Caco-2 (cell line): Measurements from ENCODE around the gene MBNL2. TPM values are rescaled to one million over a fixed set of nuclear protein-coding genes. Genes with fewer than 3 reads are reported as not detected.

Experiments
- BruUV-seq: library from RNA; stranded (reverse); fragments of 400-500 nt; replicated peaks from 2 replicates; lab custom pipeline; 2021; lab: Mats Ljungman, UMichigan
- CTCF ChIA-PET: fragments of 300-600 bp; sonication (Branson Sonifier 250); formaldehyde crosslinking; loops from one replicate; lab custom pipeline; 2022; ENCODE audit warnings: antibody characterized with exemption; lab: Charles Lee
- POLR2A ChIA-PET: fragments of 300-600 bp; sonication (Branson Sonifier 250); formaldehyde crosslinking; loops from one replicate; lab custom pipeline; 2022; ENCODE audit warnings: antibody characterized with exemption; lab: Charles Lee
- DNase-seq, 2 experiments: peaks; one replicate each; pipeline versions ENCODE4 v3.0.0 to v3.0.0-alpha.2; 2020 to 2022
- H3K27me3 ChIP-seq: replicated peaks from 2 replicates; pipeline ENCODE4 v1.6.0; 2011; ENCODE audit warnings: low read length; ENCODE audit not compliant: control insufficient read depth, insufficient read depth
- H3K36me3 ChIP-seq: 2 replicates; pipeline ENCODE4 v1.5.1; 2011; ENCODE audit warnings: low read length; ENCODE audit not compliant: control insufficient read depth, insufficient read depth
- H3K4me1 ChIP-seq: fragments of 250-450 bp; sonication (Bioruptor Pico); 2 replicates; pipeline ENCODE4 v1.5.1; 2020; ENCODE audit warnings: mild to moderate bottlenecking
- H3K4me3 ChIP-seq: 2 replicates; pipeline ENCODE4 v1.5.1; 2011; ENCODE audit warnings: low read depth, mild to moderate bottlenecking, control low read depth, low read length
- H3K9me3 ChIP-seq: fragments of 250-450 bp; sonication (Bioruptor Pico); 2 replicates; pipeline ENCODE4 v1.5.1; 2020; ENCODE audit warnings: mild to moderate bottlenecking, moderate library complexity
- H3K27ac Mint-ChIP-seq: one replicate; pipeline ENCODE4 v1.8.0; 2022; ENCODE audit warnings: mixed read lengths; ENCODE audit not compliant: unreplicated experiment
- H3K27me3 Mint-ChIP-seq: one replicate; pipeline ENCODE4 v1.8.0; 2022; ENCODE audit warnings: mixed read lengths; ENCODE audit not compliant: insufficient read depth, unreplicated experiment
- H3K36me3 Mint-ChIP-seq: one replicate; pipeline ENCODE4 v1.8.0; 2022; ENCODE audit warnings: mild to moderate bottlenecking, mixed read lengths; ENCODE audit not compliant: insufficient read depth, unreplicated experiment
- H3K4me1 Mint-ChIP-seq: one replicate; pipeline ENCODE4 v1.8.0; 2022; ENCODE audit warnings: low read depth, mixed read lengths; ENCODE audit not compliant: unreplicated experiment
- H3K4me3 Mint-ChIP-seq: one replicate; pipeline ENCODE4 v1.8.0; 2022; ENCODE audit warnings: mild to moderate bottlenecking, moderate library complexity, mixed read lengths; ENCODE audit not compliant: unreplicated experiment
- H3K9me3 Mint-ChIP-seq: one replicate; pipeline ENCODE4 v1.8.0; 2022; ENCODE audit warnings: mixed read lengths; ENCODE audit not compliant: unreplicated experiment
- CTCF ChIP-seq, 2 experiments: fragments of 200-600 bp in 1 of 2; IDR thresholded peaks; 1 replicate in 1 of 2; 2 replicates in 1 of 2; pipeline versions ENCODE4 v1.5.1 to v1.8.0; 2011 to 2022; ENCODE audit warnings: antibody characterized with exemption in 1 of 2, control low read depth in 1 of 2, inconsistent platforms in 1 of 2, low read depth in 1 of 2, low read length in 1 of 2, mild to moderate bottlenecking in 1 of 2, moderate library complexity in 1 of 2; ENCODE audit not compliant: insufficient read depth in 1 of 2, severe bottlenecking in 1 of 2, unreplicated experiment in 1 of 2
- intact Hi-C: fragments of 100-400 bp; cut with micrococcal nuclease; formaldehyde crosslinking; loops from one replicate; pipeline ENCODE4 v1.10.0; 2022; ENCODE audit not compliant: unreplicated experiment
- total RNA-seq: library from RNA; stranded (reverse); gene quantifications from 2 replicates; pipeline ENCODE4 v1.2.3, GENCODE V29; 2022

MBNL2 gene
- total RNA-seq, 1 experiment from 2014 or later = 41.6 TPM

GRCh38 chr13:97191142-97191541 is 31.0 kb upstream of the MBNL2 start:
- DNase-seq = no peak
- Histone ChIP-seq H3K27me3 (no peaks in the 10 kb centered on the region), H3K4me1 (peaks cover 36% of the 10 kb centered on the region), H3K9me3 (no peaks in the 10 kb centered on the region), H3K4me3 (no peak overlapping the region), H3K36me3 (no peaks in the 10 kb centered on the region)
- peaks cover 15% of the 10 kb centered on the region for H3K9me3 Mint-ChIP-seq
- no peaks in the 10 kb centered on the region for H3K27me3 Mint-ChIP-seq
- no peak overlapping the region for H3K4me3 Mint-ChIP-seq
- no peak overlapping the region for H3K27ac Mint-ChIP-seq
- intact Hi-C loops = no loop called here
- CTCF ChIA-PET = interaction anchor here (1.1 to 1.8 kb wide), 2 partner anchors 21 to 81 kb away, joined by 4 read pairs; no protein-coding TSS in a partner anchor
- no peak for TF ChIP-seq CTCF (IDR thresholded peaks at IDR 0.05; ENCODE audit: insufficient read depth in 1 of 2, low read depth in 1 of 2, low read length in 1 of 2, severe bottlenecking in 1 of 2, unreplicated experiment in 1 of 2)
- POLR2A ChIA-PET = no interaction called here
- no peaks in the 10 kb centered on the region for H3K36me3 Mint-ChIP-seq
- BruUV-seq = no TSS peak
- H3K4me1 Mint-ChIP-seq = peaks cover 27% of the 10 kb centered on the region

GRCh38 chr13:97191615-97192014 is 30.5 kb upstream of the MBNL2 start:
- TF ChIP-seq CTCF (IDR thresholded peaks at IDR 0.05; ENCODE audit: insufficient read depth in 1 of 2, low read depth in 1 of 2, low read length in 1 of 2, severe bottlenecking in 1 of 2, unreplicated experiment in 1 of 2) = no peak
- DNase-seq = no peak
- Mint-ChIP-seq H3K4me1 (peaks cover 27% of the 10 kb centered on the region), H3K9me3 (peaks cover 15% of the 10 kb centered on the region), H3K36me3 (no peaks in the 10 kb centered on the region), H3K4me3 (no peak overlapping the region), H3K27ac (no peak overlapping the region), H3K27me3 (no peaks in the 10 kb centered on the region)
- no peaks in the 10 kb centered on the region for H3K27me3 ChIP-seq
- no peaks in the 10 kb centered on the region for H3K36me3 ChIP-seq
- intact Hi-C loops = no loop called here
- ChIA-PET CTCF (interaction anchor here (1.1 to 1.8 kb wide), 2 partner anchors 21 to 82 kb away, joined by 4 read pairs; no protein-coding TSS in a partner anchor), POLR2A (no interaction called here)
- H3K9me3 ChIP-seq = no peaks in the 10 kb centered on the region
- no TSS peak for BruUV-seq
- H3K4me3 ChIP-seq = no peak overlapping the region
- peaks cover 37% of the 10 kb centered on the region for H3K4me1 ChIP-seq

GRCh38 chr13:97192166-97192565 is 30.0 kb upstream of the MBNL2 start:
- Mint-ChIP-seq H3K27me3 (no peaks in the 10 kb centered on the region), H3K9me3 (peaks cover 15% of the 10 kb centered on the region), H3K36me3 (no peaks in the 10 kb centered on the region), H3K4me1 (peaks cover 27% of the 10 kb centered on the region), H3K4me3 (no peak overlapping the region), H3K27ac (no peak overlapping the region)
- peak in 1 of 2 experiments; percentile 13 for DNase-seq
- ChIA-PET POLR2A (no interaction called here), CTCF (interaction anchor here (1.1 to 1.8 kb wide), 2 partner anchors 20 to 82 kb away, joined by 4 read pairs; no protein-coding TSS in a partner anchor)
- peaks cover 40% of the 10 kb centered on the region for H3K4me1 ChIP-seq
- no peaks in the 10 kb centered on the region for H3K9me3 ChIP-seq
- BruUV-seq = no TSS peak
- no peaks in the 10 kb centered on the region for H3K27me3 ChIP-seq
- no peaks in the 10 kb centered on the region for H3K36me3 ChIP-seq
- H3K4me3 ChIP-seq = no peak overlapping the region
- TF ChIP-seq CTCF (IDR thresholded peaks at IDR 0.05; ENCODE audit: insufficient read depth in 1 of 2, low read depth in 1 of 2, low read length in 1 of 2, severe bottlenecking in 1 of 2, unreplicated experiment in 1 of 2) = no peak
- intact Hi-C loops = no loop called here
